ENCODE data around the gene ASCC1. TPM values are rescaled to one million over a fixed set of nuclear protein-coding genes. Genes with fewer than 3 reads are reported as not detected.

The ASCC1 gene, protein sequence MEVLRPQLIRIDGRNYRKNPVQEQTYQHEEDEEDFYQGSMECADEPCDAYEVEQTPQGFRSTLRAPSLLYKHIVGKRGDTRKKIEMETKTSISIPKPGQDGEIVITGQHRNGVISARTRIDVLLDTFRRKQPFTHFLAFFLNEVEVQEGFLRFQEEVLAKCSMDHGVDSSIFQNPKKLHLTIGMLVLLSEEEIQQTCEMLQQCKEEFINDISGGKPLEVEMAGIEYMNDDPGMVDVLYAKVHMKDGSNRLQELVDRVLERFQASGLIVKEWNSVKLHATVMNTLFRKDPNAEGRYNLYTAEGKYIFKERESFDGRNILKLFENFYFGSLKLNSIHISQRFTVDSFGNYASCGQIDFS
- total RNA-seq: 30.7 and 38.6 TPM in 2 replicates

DNA sequence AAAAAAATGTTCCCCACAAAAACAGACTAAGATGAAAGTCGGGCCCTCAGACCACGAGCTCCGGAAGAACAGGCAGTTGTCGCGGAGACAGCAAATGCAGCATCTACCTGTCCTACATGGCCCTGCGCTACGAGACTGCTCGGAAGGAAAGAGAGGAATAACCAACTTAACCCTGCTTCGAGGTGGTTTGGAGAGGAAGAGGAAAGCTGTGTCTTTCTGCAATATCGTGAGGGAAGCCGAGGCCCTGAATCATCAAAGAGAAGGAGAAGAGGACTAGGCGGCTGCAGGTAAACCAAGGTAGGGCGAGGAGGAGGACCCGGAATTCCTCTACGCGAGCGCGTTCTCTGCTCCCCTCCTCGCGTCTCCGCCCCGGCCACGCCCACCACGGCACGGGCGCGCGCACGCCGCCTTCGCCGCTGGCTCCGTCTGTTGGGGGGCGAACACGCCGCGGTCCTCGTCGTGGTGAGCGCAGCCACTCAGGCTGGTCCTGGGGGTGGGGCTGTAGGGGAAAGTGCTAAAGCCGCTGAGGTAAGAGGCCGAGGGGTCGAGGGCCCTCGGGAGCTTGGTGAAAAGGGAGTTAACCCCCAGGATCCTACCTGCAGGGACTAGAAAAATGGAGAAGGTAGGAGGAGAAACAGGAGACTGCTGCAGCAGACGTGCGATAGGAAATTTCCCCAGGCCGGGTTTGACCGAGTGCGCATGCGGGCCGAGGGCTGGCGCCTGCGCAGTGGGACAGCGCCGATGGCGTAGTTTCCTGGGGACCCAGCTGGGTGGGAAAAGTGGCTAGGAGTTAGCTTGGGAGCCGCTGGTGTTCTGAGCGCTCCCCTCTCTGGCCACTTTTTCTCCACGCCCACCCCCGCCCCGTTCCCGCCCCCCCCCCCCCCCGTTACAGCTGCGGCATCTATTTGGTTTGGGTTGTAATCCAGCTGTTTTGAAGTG, at the start of gene ASCC1, which contains the start of gene ANAPC16:
ASCC1 (minus strand) TSS at position 666 of the 939 bp plus-strand sequence. CDS start 2,978 bp downstream, outside the sequence.
ANAPC16 (plus strand) TSS at position 402 of the 939 bp plus-strand sequence. CDS start 7,903 bp downstream, outside the sequence.
- H3K4me3 ChIP-seq (ENCODE audit: low read depth, low read length): peak within 1 kb of the TSS; percentile 59
- no peaks in the 10 kb centered on the region for H3K36me3 ChIP-seq (ENCODE audit: control insufficient read depth, insufficient read depth, low read length)
- peak; percentile 55 for DNase-seq (ENCODE audit: low read depth)

DNA sequence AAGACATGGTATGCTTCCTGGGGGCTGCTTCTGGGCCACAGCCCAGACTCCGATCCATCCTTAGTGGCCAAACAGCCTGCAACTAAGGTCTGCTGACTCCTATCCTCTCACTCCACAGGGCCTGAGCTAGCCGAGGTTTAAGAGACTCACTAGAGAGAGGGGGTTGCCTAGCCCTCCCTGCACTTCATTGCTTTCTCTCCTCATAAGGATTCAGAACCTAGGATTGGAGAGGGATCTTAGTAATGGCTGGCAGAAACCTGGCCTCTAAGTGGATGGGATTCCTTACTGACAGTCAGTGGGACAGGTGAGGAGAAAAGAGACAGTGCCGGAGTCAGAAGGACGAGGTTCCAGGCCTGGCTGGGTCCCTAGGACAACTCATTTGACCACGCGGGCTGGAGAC, 49.4 kb upstream of the ASCC1 start:
- H3K4me3 ChIP-seq (ENCODE audit: low read depth, low read length): no peak overlapping the region
- no peaks in the 10 kb centered on the region for H3K27me3 ChIP-seq (ENCODE audit: control insufficient read depth, insufficient read depth, low read length)
- DNase-seq (ENCODE audit: low read depth): no peak
- no peaks in the 10 kb centered on the region for H3K36me3 ChIP-seq (ENCODE audit: control insufficient read depth, insufficient read depth, low read length)
- TF ChIP-seq, protein P1, sequence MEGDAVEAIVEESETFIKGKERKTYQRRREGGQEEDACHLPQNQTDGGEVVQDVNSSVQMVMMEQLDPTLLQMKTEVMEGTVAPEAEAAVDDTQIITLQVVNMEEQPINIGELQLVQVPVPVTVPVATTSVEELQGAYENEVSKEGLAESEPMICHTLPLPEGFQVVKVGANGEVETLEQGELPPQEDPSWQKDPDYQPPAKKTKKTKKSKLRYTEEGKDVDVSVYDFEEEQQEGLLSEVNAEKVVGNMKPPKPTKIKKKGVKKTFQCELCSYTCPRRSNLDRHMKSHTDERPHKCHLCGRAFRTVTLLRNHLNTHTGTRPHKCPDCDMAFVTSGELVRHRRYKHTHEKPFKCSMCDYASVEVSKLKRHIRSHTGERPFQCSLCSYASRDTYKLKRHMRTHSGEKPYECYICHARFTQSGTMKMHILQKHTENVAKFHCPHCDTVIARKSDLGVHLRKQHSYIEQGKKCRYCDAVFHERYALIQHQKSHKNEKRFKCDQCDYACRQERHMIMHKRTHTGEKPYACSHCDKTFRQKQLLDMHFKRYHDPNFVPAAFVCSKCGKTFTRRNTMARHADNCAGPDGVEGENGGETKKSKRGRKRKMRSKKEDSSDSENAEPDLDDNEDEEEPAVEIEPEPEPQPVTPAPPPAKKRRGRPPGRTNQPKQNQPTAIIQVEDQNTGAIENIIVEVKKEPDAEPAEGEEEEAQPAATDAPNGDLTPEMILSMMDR (IDR thresholded peaks at IDR 0.05; ENCODE audit: insufficient read depth, low read length, poor library complexity, severe bottlenecking): no peak

More for the DNA sequence above, at the start of gene ASCC1, which contains the start of gene ANAPC16:
- H3K27me3 ChIP-seq (ENCODE audit: control insufficient read depth, insufficient read depth, low read length): no peaks in the 10 kb centered on the region
- TF ChIP-seq, protein P1 (IDR thresholded peaks at IDR 0.05; ENCODE audit: insufficient read depth, low read length, poor library complexity, severe bottlenecking): no peak

- Histone ChIP-seq H3K4me3 (ENCODE audit: low read depth, low read length) (no peak overlapping the region), H3K27me3 (ENCODE audit: control insufficient read depth, insufficient read depth, low read length) (no peaks in the 10 kb centered on the region), H3K36me3 (ENCODE audit: control insufficient read depth, insufficient read depth, low read length) (no peaks in the 10 kb centered on the region)
- no peak for DNase-seq (ENCODE audit: low read depth)
- TF ChIP-seq, protein P1 (IDR thresholded peaks at IDR 0.05; ENCODE audit: insufficient read depth, low read length, poor library complexity, severe bottlenecking): no peak
Measured at GRCh38 chr10:72264536-72264935, 48.5 kb upstream of the ASCC1 start.

DNA sequence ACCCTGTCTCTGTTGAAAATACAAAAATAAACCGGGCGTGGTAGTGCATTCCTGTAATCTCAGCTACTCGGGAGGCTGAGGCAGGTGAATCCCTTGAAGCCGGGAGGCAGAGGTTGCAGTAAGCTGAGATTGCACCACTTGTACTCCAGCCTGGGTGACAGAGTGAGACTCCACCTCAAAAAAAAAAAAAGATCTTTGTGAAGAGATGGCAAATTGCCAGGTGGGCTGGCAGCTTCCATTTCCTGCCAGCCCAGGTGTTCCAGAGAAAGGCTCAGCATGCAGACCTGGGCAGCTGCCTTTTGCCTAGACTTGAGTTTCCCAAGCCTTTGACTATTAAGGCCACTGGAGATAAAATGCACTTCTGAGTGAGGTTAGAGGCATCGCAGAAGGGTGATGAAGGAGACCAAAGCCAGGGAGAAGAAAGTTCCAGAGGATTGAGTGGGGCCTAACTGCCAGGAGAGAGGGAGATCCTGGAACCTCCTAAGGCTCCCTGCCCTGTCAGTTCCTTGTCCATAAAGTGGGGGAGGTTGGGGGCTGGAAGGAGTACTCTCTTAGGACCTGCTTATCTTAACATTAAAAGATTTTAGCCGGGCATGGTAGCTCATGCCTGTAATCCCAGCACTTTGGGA, 47.7 kb upstream of the ASCC1 start:
- no peaks in the 10 kb centered on the region for H3K36me3 ChIP-seq (ENCODE audit: control insufficient read depth, insufficient read depth, low read length)
- H3K4me3 ChIP-seq (ENCODE audit: low read depth, low read length): no peak overlapping the region
- TF ChIP-seq, protein P1 (IDR thresholded peaks at IDR 0.05; ENCODE audit: insufficient read depth, low read length, poor library complexity, severe bottlenecking): no peak
- DNase-seq (ENCODE audit: low read depth): no peak
- no peaks in the 10 kb centered on the region for H3K27me3 ChIP-seq (ENCODE audit: control insufficient read depth, insufficient read depth, low read length)

DNA sequence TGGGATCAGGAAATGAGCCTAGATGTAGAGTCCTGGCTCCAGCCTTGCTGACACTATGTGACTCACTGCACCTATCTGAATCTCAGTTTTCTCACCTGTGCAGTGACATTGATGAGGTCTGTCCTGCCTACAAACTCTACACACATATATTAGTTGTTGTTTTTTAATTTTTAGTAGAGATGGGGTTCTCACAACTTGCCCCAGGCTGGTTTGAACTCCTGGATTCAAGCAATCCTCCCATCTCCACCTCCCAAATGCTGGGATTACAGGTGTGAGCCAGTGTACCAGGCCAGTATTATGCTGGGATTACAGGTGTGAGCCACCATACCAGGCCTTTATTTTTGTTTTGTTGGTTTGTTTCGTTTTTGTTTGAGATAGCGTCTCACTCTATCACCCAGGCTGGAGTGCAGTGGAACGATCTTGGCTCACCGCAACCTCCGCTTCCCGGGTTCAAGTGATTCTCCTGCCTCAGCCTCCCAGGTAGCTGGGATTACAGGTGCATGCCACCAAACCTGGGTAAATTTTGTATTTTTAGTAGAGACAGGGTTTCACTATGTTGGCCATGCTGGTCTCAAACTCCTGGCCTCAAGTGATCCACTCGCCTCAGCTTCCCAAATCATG, 45.8 kb upstream of the ASCC1 start:
- TF ChIP-seq, protein P1 (IDR thresholded peaks at IDR 0.05; ENCODE audit: insufficient read depth, low read length, poor library complexity, severe bottlenecking): no peak
- Histone ChIP-seq H3K4me3 (ENCODE audit: low read depth, low read length) (no peak overlapping the region), H3K27me3 (ENCODE audit: control insufficient read depth, insufficient read depth, low read length) (no peaks in the 10 kb centered on the region), H3K36me3 (ENCODE audit: control insufficient read depth, insufficient read depth, low read length) (no peaks in the 10 kb centered on the region)
- DNase-seq (ENCODE audit: low read depth): no peak
